Bladder microvascular endothelial cell (primary cell): ENCODE measurements around the gene ATP6V1F. TPM values are rescaled to one million over a fixed set of nuclear protein-coding genes. Genes with fewer than 3 reads are reported as not detected.

Source experiments
- total RNA-seq: library from RNA; depleted of rRNA; stranded (reverse); fragments of >200 nt; gene quantifications from 2 replicates; pipeline ENCODE4 v1.2.3, GENCODE V29; 2014

The ATP6V1F gene, protein sequence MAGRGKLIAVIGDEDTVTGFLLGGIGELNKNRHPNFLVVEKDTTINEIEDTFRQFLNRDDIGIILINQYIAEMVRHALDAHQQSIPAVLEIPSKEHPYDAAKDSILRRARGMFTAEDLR
- 70.9 and 75.5 TPM in 2 replicates for total RNA-seq

DNA sequence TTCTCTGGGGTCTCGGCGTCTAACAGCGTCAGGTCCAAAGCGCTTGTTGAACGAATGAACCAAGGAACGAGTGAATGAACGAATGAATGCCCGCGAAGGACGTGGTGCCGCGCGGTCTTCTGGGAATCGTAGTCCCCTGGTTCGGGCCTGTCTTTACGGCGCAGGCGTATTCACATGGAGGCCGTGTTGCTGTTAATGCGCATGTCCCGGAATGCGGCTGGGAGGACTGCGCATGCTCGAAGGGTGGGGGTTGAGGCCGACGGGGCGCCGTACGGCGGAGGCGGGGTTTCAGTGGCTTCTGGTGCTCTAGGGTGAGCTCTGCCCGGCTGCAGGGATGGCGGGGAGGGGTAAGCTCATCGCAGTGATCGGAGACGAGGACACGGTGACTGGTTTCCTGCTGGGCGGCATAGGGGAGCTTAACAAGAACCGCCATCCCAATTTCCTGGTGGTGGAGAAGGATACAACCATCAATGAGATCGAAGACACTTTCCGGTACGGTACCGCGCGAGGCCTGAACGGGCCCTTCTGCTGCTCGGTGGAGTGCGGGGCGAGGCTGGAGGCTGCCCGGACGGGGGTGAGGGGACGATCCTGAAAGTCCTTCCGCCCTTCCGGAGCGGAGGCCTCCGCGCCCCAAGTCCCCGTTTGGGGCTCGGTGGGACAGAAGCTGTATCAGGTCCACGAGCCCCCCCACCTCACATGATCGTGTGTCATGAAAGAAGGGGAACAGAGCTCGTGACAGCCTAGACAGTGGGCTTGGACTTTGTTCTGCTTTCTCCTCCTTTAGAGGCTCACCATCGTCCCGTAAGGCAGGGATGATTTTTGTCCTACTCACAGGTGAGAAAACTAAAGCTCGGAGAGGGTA is at the start of gene ATP6V1F:
Gene ATP6V1F, plus strand, starts transcription at position 286 of the 862 bp plus-strand sequence. Its CDS starts 49 bp downstream, at position 335.

DNA sequence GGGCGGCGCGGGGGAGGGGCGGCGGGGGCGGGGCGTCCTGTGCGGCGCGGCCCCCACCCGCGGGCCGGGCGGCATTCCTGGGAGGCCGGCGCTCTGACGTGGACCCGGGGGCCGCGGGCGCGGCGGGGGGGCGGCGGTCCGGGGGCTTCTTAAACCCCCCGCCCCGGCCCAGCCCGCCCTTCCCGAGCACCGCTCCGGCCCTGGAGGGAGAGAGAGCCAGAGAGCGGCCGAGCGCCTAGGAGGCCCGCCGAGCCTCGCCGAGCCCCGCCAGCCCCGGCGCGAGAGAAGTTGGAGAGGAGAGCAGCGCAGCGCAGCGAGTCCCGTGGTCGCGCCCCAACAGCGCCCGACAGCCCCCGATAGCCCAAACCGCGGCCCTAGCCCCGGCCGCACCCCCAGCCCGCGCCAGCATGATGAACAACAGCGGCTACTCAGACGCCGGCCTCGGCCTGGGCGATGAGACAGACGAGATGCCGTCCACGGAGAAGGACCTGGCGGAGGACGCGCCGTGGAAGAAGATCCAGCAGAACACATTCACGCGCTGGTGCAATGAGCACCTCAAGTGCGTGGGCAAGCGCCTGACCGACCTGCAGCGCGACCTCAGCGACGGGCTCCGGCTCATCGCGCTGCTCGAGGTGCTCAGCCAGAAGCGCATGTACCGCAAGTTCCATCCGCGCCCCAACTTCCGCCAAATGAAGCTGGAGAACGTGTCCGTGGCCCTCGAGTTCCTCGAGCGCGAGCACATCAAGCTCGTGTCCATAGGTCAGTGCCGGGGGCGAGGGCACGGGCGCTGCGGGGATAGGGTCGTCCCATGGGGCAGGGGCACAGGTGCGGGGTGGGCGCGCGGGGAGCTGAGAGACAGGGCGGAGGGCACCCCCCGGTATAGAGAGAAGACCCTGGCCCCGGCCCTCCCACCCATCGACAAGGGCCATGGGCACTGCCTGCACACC is 32.2 kb upstream of the ATP6V1F start, which contains the start of gene FLNC:
Gene FLNC, plus strand, starts transcription at position 176 of the 947 bp plus-strand sequence. Its CDS starts 232 bp downstream, at position 408.

DNA sequence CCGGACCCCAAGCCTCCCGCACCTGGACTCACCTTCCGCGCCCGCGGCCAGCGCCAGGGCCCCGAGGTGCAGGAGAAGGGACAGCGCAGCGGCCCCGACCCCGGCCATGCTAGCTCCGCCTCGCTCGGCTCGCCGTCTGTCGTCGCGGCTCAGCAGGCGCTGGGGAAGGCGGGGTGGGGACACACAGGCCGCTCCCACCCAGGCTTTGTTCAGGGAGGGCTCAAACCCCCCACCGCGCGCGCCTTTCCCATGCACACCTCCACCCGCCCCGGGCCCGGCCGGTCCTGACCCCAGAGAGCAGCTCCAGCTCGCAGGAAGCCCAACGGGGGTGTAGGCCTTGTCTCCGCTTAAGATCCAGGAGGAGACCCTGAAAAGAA is 47.9 kb downstream of the ATP6V1F start, which contains the start of gene KCP:
Gene KCP, minus strand, starts transcription at position 141 of the 377 bp plus-strand sequence. Its CDS starts 33 bp downstream, at position 108.

Other genes starting within 250 kb of the ATP6V1F start
- 0.16 and 0.25 TPM in 2 replicates for gene GARIN1A, start 190.6 kb upstream of the ATP6V1F start, total RNA-seq
- gene CALU, start 123.5 kb upstream of the ATP6V1F start, total RNA-seq = 232 and 653 TPM in 2 replicates
- 1.1 TPM in 1 of 2 replicates, not detected in the other for gene OPN1SW, start 87.1 kb upstream of the ATP6V1F start, total RNA-seq
- gene CCDC136, start 70.9 kb upstream of the ATP6V1F start, total RNA-seq = 0.49 and 2.1 TPM in 2 replicates
- 69.6 and 348 TPM in 2 replicates for gene FLNC, start 32.5 kb upstream of the ATP6V1F start, total RNA-seq
- gene KCP, start 47.9 kb downstream of the ATP6V1F start, total RNA-seq = not detected in 2 replicates
- gene IRF5, start 75.1 kb downstream of the ATP6V1F start, total RNA-seq = under 0.01 and 0.19 TPM in 2 replicates
- 38.7 and 65.3 TPM in 2 replicates for gene TNPO3, start 192.3 kb downstream of the ATP6V1F start, total RNA-seq